NT2/D1 (cell line): ENCODE data around the gene DDX51.

Experiments
- SUZ12 ChIP-seq: IDR thresholded peaks from 2 replicates; pipeline ENCODE4 v1.6.1; 2011; ENCODE audit not compliant: insufficient read length, insufficient read depth; ENCODE audit errors: extremely low read depth
- YY1 ChIP-seq: IDR thresholded peaks from 2 replicates; pipeline ENCODE4 v1.6.1; 2011; ENCODE audit not compliant: insufficient read length, insufficient read depth
- ZNF274 ChIP-seq: IDR thresholded peaks from 2 replicates; pipeline ENCODE4 v1.6.1; 2011; ENCODE audit warnings: mild to moderate bottlenecking, low read depth, low read length

DNA sequence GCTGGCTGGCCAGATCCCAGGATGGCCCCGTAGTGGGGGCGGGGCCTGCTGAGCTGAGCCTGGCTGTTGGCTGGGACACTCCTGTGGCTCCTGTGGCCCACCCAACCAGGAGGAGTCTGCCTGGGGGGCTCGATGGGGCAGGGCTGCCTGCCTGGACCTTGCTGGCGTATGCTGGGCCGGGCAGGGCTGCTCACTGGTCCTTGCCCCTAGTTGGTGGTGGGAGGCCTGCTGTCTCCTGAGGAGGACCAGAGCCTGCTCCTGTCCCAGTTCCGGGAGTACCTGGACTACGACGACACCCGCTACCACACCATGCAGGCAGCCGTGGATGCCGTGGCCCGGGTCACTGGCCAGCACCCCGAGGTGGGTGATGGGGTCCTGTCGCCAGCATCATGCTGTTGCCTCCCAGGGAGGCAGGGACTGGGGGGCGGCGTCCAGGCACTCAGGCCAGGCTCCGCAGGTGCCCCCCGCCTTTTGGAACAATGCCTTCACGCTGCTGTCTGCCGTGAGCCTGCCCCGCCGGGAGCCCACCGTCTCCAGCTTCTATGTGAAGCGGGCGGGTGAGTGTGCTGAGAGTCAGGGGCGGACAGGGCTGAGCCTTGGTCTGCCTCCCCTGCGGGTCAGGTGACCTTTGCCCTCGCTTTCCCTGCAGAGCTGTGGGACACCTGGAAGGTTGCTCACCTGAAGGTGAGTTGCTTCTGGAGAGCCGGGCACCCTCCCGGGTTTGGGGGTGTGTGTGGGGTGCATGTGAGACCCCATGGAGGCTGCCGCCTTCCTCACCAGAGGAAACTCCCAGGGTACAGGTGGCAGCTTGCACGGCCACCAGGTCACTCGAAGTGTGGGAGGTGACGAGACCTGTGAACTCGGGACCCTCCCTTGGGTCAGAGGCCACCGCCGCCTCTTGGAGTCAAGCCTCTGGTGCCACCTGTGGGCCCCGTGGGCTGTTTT is 3.6 kb upstream of the DDX51 start:
- TF ChIP-seq YY1 (no peak), SUZ12 (no peak), ZNF274 (no peak)
